NCI-H1092 (cell line): Measurements from ENCODE around the gene VWA8.
"Not testable (repeated sequence)": the region's sequence is repeated elsewhere in the genome, so short reads cannot be mapped to it uniquely, and the experiment has no call there.

Experiments
- DNase-seq: peaks from one replicate; lab custom pipeline; 2025; lab: John Stamatoyannopoulos, UW

VWA8 gene

DNA sequence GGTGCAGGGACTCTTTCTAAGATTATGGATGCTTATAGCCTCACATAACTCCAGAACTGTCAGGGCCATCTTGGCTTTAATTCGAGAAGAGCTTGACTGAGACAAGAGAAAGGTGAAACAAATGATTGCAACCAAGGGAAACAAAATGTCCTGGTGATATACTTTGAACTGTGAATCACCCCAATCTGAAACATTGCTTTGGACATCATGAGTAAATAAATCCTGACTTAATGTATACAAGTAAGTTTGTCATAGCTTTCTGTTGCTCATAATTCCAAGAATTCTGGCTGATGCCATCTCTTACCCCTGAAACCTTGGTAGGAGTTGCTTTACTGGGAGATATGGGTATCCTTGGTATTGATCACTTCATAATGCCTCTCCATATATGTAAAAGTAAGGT lies 5.8 kb upstream of the VWA8 start:
- no peak for DNase-seq

DNA sequence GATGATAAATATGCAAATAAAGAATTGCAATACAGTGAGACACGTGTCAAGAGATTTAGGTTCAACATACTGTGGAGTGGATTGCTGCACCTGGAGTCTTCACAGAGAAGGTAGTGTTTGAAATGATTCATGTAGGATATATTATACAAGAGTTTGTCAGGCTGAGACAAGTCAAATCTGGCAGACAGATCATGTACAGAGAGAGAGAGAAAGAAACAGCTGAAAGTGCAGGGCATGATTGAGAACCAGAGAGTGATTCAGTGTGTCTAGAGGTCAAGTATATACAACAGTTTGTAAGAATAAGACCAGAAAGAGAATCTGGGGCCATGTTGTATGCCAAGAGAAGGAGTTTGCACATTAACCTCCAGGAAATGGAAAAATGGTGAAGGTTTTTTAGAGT lies 2.1 kb upstream of the VWA8 start:
- no peak for DNase-seq

DNA sequence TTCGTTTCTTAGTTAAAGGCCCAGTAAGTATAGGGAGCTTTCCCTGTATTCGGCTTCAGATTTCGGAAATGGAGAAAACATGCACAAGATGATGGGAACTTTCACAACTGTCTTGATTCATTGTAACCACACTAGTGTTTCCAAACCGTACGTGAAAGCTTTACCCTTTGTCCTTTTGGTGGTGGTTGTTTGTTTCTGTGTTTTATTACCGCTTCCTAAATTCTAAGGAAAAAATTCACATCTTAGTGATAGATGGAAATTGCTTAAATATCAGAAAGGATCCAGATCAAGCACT lies 504 bp upstream of the VWA8 start:
- DNase-seq: no peak

DNA sequence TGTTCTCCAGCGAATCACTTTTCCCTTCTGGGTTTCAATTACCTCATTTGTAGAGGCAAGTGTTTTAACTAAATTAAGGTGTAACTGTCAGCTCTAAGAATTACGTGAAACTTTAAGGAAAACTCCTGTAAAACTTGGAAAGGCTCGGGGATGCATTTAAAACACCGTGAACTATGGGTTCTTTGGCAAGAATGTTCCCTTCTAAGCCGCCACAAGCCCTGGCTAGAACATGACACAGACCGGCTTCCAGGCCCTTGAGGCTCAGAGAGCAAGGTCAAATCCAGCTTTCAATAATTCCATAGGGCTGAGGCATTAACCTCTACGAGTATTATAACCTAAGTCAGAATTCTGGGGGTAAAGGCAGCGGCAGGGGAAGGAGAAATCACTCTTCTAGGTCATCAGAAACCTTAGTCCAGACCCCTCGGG lies 685 bp downstream of the VWA8 start:
- DNase-seq: no peak

DNA sequence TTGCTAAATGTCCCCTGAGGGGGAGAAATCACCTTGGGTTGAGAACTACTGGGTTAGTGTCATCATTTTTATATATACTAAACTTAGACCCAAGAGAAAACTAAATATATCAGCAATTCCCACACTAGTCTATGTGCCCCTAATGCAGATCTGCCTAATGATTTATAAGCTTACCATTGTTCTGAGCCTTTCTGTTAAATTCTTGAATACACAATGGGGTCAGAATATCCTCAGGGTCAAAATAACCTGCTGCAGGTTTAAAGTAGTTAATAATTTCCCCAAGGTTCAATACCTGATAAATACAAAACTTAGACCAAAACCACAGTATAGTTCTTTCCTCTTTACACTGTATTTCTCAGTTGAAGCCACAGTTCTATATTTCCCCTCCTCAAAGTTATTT lies 4.6 kb downstream of the VWA8 start:
- no peak for DNase-seq

DNA sequence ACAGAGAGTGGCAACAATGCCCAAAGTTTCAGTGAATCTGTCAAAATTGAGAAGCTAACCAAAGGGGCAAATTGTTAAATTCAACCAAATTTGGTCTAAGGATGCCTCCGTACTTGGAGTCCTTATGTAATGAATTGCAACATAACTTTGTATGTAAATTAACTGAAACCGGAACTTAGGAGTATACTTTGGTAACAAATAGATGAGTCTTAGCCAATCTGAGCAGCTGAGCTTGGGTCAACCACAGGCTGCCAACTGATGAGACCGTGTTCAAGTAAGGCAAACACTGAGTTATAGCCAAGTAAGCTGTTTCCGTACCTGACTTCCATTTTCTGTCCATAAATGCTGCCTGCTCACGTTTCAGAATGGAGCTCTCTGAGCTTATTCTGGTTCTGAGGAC lies 5.3 kb downstream of the VWA8 start:
- DNase-seq: no peak

DNA sequence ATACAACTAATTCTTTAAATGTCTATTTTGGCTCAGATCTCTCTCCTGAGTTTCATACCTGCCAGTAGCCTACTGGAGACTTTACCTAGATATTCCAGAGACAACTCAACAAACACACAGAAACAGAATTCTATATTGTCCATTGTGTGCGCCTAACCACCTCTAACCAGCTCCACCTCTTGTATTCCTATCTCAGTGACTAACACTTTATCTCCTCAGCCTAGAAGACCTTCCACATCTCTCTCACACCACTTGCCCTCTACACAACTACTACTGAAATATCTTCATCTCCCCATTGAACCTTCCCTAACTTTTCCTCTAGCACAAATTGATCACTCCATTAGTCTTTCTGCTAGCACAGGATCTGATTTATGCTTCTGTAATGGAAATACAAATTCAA lies 6.7 kb downstream of the VWA8 start:
- DNase-seq: no peak

DNA sequence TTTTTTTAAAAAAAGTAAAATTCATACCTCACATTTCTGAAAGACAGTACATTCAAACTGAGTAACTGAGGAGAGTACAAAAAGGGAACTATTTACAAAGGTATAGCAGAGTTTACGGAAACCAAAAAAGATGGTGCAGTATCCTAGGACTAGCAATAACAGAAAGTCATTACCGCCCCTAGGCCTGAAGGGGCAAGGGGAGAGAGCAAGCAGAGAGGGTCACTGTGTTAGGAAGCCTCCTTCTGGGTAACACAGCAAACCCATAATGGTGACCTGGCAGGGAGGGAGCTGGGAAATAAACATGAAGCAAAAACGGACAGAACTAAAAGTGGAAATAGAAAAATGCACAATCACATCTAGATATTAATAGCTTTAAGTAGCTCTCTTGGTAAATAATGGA lies 8.2 kb downstream of the VWA8 start:
- DNase-seq: no peak

DNA sequence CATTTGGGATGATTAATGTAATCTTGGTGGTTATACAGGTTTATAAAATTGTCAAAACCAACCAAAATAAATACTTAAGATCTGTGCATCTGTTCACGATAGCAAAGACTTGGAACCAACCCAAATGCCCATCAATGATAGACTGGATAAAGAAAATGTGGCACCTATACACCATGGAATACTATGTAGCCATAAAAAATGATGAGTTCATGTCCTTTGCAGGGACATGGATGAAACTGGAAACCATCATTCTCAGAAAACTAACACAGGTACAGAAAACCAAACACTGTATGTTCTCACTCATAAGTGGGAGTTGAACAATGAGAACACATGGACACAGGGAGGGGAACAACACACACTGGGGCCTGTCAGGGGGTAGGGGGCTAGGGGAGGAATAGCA lies 11.8 kb downstream of the VWA8 start:
- not testable (repeated sequence) for DNase-seq

DNA sequence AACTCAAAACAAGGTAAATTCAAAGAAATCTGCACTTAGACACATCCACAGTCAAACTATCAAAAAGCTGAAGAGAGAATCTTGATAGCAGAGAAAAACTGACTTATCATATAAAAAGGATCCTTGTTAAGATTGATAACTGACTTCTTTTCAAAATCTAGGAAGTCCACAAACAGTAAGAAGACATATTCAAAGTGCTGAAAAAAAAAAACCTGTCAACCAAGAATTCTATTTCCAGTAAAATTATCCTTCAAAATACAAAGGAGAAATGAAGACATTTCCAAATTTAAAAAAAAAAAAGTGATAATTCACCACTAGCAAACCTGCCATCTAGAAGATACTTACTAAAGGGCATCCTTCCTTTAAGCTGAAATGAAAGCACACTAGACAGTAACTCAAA lies 15.0 kb downstream of the VWA8 start:
- DNase-seq: no peak

DNA sequence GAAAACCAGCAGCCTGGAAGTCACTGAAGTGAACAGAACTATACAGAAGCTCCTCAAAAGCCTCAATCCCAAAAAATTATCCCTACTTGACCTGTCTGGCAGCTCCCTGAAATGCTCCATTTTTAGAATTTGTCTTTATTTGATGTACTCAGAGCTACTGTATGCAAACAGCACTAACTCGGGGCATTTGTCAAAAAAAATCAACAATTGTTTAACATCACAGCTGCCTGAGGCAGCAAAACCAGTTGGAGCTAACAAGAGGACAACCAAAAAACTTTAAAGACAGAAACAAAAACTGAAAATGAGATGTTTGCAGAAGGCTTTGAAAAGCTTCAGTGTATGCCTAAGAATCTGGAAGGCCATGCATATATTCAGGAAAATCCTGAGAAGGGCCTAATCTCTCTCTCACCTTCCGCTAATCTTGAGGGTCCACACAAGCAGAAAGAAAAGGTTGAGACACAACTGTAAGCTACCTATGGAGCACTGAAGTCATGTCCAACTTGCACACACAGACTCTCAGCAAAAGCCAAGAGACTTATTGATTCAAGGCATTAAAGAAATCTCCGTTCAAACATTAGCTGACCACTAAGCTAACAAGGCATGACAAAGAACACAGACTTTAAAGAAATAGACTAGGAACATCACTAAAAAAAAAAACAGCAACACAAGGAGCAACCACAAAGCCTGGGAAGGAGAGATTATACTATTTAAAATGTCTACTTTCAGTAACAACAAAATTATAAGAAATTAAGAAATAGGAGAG lies 16.1 kb downstream of the VWA8 start:
- no peak for DNase-seq

DNA sequence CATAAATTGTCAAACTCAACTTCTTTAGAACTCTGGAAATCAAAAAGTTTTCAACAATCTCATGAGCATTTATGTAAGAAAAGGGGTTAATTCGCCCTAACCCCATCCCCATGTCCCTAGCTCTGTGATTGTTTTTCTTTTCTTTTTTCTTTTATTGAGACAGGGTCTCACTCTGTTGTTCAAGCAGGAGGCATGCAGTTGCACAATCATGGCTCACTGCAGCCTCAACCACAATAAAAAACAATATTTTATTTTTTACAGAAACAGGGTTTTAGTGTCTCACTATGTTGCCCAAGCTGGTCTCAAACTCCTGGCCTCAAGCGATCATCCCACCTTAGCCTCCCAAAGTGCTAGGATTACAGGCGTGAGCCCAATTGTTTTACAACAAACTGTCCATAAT lies 16.7 kb downstream of the VWA8 start:
- DNase-seq: no peak

DNA sequence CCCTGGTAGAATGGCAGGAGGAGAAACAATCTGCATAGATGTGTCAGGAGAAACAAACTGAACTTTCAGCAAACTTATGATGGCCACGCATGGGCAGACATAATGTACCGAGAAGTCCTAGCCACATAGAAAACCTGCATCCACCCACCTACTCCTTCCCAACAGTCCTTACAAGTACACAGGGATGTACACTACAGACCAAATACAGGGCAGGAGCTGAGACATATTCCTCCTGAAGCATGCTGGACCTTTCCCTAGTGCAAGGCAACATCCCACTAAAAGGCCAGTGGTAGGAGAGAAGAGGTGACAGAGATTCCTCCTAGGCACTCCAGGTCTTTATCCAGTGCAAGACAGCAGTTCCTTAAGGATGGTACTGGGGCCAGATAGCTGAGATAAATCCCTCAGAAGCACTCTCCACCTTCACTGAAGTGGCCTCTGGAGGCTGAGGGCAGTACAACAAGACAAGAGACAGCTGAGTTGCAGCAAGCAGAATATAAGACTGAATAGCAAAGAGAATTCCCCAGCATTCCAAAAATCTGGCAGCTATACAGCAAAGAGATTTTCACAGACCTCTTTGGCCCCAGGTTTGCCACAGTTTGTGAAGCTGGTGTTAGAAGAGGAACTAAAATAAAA lies 18.3 kb downstream of the VWA8 start:
- DNase-seq: no peak

DNA sequence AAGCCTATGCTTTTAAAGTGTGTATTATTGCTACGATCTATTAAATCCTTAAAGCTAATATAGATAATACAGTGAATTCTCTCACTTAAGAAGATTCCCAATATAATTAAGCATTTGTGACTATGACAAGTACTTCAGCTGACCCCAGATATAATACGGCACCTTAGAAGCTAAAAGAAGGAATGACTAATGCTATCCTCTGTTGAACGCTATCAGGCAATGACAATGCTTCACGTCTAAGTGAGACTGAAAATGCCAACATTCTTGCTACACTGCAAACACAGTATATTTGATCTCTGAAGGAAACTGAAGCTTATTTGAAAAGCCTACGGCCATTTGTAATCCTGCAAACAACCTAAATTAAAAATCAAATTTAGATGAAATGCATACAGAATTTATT lies 19.7 kb downstream of the VWA8 start:
- DNase-seq: no peak

DNA sequence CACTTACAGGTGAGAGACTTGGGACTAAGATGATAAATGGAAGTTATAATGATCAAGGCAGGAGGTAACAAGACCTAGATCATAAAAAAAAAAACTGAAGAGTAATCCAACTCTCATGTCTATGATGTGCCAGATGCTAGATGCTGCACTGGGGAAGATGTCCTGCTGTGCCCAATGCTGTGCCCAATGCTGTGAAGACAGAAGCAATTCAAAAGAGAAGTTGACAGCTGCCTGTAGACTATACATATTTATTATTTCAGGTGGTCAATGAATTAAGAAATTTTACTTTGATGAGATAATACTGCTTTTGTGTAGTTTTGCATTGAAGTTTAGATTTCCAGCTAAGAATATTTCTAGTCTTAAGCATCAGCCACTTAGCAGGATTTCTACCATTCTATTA lies 21.5 kb downstream of the VWA8 start:
- no peak for DNase-seq

DNA sequence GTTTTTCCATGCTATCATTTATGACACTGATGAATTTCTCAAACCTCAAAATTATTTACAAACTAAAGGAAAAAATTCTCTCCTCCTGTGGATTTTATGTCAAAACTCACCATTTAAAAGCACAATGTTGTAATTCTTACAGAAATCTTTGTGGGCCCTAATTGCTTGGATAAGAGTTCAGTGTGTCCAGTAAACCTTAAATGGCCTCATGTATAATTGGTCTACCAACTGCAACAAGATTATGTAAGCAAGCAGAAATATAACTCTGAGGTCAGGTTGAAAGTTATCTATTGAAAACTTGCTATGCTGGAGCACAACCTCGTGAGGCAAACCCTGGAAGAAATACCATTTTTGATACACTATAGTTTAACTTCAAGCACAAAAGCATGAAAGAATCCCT lies 22.0 kb downstream of the VWA8 start:
- DNase-seq: no peak

DNA sequence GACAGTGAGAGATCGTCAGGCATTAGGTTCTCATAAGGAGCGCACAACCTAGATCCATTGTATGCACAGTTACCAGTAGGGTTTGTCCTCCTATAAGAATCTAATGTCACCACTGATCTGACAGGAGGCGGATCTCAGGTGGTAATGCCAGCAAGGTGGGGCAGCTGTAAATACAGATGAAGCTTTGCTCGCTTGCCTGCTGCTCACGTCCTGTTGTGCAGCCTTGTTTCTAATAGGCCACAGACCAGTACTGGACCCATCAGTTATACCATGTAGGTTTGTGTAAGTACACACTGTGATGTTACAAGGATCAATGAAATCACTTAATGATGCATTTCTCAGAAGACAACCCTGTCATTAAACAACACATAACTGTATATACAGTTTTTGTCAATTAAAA lies 23.5 kb downstream of the VWA8 start:
- no peak for DNase-seq

DNA sequence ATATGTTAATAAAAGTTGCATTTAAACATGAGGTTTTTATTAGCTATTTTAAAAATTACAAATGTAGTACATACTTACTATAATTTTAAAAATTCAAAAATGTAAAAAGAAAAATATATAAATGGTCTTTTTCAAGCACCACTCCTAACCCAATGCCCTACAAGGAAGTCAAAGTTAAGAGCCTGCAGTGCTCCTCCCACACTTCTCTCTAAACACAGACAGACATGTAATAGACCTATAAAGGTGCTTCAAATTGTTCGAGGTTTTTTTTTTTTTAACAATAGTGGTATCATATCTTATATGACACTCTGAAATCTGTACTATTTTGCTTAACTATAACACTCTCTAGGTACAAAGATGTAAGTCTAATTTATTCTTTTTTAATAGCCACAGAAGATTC lies 25.4 kb downstream of the VWA8 start:
- DNase-seq: no peak

DNA sequence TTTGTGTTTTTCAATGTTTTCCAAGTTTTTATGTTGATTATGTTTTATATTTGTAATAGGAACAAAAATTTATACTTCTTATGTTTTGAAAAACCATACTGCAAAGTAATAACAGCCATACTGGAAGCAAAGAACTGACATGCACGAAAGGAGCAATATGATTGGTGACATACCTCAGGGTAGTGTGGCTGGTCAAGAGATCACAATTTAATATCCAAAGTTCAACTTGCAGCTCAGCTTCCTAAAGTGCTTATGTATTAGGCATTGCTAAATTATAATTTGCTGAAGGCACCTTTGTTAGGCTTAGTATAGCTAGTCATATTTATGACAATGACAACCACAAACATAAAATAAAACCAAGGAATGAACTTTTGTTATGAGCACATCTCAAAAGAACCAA lies 25.9 kb downstream of the VWA8 start:
- no peak for DNase-seq

DNA sequence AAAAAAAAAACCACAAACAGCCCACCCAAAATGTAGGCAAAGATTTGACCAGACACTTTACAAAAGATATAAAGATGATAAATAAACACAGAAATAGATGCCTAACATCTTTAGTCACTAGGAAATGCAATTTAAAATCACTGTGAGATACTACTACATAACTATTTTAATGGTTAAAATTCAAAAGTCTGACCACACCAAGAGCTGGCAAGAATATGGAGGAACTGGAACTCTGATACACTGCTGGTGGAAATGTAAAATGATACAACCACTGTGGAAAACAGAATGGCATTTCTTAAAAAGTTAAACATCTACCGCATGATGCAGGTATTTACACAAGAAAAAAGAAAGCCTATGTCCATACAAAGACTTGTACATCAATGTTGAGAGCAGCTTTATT lies 26.8 kb downstream of the VWA8 start:
- no peak for DNase-seq

DNA sequence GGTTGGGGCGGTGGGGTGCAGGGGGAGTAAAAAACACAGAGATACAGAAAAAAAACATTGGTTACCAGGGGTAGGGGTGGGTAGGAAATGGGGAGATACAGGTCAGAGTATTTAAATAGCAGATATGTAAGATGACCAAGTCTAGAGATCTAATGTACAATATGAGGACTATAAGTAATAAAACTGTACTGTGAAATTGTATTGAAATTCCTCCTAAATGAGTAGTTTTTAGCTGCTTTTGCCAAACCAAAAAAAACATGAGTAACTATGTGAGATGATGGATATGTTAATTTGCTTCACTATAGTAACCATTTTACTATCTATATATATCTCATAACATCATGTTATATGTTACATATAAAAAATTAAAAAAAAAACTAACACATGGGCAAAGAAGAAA lies 29.6 kb downstream of the VWA8 start:
- DNase-seq: no peak

DNA sequence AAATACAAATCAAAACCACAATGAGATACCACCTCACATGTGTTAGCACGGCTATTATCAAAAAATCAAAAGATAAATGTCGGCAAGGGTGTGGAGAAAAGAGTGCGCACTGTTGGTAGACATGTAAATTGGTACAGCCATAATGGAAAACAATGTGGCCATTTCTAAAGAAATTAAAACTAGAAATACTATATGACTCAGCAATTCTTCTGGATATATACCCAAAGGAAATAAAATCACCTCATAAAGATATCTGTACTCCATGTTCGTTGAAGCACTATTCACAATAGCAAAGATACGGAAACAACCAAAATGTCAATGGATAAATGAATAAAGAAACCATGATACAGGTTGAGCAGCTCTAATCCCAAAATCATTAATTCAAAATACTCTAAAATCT lies 30.8 kb downstream of the VWA8 start:
- DNase-seq: no peak

DNA sequence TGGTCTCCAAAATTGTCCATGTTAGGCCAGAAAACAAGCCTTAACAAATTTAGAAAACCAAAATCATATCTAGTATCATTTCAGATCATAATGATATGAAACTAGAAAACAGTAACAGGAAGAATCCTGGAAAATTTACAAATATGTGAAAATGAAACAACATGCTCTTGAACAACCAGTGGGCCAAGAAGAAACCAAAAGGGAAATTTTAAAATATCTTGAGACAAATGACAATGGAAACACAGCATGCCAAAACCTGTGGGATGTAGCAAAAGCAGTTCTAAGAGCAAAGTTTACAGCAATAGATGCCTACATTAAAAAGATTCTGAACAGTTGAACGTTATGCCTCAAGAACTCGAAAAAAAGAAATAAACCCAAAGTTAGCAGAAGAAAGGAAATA lies 32.6 kb downstream of the VWA8 start:
- no peak for DNase-seq

DNA sequence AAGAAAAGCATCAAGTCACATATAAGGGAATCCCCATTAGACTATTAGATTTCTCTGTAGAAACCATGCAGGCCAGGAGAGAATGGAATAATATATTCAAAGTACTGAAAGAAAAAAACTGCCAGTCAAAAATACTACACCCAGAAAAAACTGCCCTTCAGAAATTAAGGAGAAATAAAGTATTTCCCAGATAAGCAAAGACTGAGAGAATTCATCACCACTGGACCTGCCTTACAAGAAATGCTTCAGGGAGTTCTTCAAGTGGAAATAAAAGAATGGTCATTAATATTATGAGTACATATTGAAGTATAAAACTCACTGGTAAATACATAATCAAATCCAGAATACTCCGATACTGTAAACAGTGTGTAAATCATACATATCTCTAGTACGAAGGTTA lies 35.9 kb downstream of the VWA8 start:
- no peak for DNase-seq
